Myocyte (in vitro differentiated cells): ENCODE results near the gene BRD1. TPM values are rescaled to one million over a fixed set of nuclear protein-coding genes. Genes with fewer than 3 reads are reported as not detected.

Experiments used
- DNase-seq: peaks from one replicate; pipeline ENCODE4 v3.0.0-alpha.2; 2012; ENCODE audit warnings: low read depth
- total RNA-seq: library from RNA; depleted of rRNA; stranded (reverse); fragments of >200 nt; gene quantifications from 2 replicates; pipeline ENCODE4 v1.2.3, GENCODE V29; 2014

Gene BRD1
- total RNA-seq, 1 donor from 2014 or later, result 21.4 TPM

DNA sequence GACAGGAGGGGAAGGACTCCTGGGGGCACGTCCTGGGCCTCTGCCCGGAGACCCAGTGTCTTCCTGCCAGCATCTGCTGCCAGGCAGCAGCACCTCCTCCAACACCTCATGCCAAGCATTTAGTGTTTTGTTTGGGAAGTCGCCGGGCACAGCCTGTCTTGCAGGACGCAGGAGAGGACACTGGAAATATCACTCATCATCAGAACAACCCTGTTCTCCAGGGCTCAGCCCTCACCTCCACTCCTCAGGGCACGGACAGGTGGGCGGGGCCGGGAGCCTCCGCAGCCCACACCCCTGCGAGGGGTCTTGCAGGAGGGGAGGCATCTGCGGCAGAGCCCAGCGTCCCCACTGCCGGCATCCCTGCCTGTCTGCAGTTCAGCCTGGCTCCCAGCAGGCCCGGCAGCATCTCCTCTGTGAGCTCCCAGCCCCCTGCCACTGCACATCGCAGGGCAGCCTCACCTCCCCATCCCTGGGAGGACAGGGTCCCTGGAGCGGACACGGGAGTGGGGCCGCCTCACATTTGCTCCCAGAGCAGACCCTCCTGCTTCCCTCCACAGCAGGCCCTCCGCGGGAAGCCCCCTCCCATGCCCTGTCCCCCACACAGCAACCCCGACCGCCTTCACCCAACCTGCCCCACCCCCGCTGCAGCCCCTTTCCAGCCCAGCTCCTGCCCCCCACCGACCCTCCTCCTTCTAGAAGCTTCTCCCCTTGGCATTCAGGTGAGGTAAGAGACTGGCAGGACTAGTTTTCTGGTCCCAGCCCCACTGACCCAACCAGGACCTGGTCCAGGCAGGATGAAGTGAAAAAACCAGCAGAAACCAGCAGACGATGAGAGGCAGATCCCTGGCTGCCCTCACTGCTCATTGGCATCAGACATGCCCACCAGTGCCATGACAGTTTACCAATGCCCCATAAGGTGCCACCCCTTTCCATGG, 72.7 kb downstream of the BRD1 start:
- DNase-seq, result no peak

DNA sequence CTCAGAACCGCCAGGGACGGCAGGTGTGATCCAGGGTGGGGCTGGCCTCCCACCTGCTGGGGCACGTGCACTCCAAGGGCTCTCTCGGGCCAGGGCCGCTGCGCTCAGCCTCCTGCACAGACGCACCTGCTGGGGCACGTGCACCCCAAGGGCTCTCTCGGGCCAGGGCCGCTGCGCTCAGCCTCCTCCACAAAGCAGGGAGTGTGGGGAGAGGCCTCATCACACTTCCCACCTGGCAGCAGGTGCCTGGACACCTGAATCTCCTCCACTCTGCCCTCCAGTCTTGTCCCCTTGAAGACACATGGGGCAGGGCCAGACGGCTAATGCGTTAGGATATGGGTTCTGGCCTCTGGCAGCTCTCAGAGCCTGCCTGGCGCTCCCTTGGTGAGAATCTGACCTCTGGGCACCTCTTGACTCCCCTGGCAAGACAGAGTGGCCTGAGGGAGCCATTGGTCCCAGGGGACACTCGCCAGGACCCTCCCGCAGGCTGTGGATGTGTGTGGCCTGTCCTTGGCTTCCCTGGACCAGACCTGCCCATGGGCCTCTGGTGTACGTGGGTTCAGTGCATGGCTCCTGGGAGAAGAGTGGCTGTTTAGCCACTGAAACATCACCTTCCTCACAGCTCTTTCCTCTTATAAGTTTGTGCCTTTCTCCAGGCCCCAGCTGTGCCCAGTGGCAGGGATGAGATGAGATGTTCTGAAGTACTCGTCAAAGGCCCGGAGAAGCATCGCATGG, 73.5 kb downstream of the BRD1 start:
- DNase-seq, result no peak

DNA sequence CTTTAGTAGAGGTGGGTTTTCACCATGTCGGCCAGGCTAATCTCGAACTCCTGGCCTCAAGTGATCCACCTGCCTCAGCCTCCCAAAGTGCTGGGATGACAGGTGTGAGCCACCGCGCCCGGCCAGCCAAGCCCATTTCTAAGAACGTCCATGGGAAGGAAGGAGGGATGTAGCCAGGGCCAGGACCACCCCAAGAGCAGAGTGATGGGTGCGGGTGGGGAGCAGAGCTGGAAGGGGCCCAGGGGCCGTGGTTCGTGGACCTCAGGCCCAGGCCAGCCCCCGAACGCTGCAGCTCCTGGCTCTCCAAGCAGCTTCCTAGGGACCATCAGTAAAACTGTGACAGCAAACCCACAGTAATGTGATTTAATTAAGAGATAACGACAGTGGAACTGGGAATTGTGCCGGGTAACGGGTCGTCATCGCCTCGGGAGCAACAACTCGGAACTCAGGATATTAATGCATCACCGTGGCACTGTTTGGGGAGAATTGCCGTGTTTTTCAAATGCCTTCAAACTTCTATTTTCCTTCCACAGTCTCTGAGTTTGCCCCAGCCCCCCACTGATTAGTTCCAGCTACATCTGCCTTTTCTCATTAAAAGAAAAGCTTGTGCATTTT, 74.3 kb downstream of the BRD1 start:
- no peak for DNase-seq

DNA sequence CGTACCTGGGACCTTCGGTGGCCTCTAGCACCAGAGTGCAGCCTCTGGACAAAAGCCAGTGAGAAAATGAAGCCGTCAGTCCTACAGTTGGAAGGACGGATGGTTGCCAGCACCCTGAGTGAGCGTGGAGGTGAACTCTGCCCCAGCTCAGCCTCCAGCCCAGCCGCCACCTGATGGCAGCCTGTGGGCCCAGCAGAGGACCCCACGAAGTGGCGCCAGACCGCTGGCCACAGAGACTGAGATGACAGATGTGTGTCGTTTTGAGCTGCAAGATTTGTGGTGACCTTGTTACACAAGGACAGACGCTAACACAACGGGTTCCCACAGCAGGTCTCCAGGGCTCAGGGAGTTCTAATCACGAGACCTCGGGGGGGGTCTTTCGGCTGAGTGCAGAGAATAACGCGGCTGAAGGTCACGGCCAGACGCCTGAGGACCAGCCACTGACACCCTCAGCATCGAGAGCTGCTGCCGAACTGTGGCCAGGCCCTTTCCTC, 75.0 kb downstream of the BRD1 start:
- DNase-seq, result no peak

DNA sequence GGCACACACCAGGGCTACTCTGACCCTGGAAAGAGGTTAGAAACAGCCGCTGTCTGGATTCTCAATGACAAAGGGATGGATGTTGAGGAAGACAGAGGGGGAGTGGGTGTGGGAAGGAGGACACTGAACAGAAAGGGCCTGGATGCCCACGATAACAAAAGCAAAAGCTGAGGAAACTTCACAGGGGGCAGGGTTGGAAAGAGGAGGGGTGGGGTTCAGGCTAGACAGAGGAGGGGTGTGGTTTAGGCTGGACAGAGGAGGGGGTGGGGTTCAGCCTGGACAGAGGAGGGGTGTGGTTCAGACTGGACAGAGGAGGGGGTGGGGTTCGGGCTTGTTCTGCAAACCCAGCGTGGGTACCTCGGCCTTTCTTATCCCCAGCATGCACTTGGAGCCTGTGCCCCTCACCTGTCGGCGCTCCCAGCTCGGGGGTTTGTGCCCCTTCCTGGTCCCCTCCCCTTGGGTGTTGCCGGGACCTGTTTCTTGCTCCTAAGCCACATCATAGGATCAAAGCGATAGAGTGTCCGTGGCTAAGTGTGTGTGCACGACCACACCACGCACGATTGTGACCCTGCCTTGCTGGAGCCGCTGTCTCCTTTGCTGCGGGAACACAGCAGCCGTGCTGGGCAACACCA, 75.6 kb downstream of the BRD1 start:
- no peak for DNase-seq

DNA sequence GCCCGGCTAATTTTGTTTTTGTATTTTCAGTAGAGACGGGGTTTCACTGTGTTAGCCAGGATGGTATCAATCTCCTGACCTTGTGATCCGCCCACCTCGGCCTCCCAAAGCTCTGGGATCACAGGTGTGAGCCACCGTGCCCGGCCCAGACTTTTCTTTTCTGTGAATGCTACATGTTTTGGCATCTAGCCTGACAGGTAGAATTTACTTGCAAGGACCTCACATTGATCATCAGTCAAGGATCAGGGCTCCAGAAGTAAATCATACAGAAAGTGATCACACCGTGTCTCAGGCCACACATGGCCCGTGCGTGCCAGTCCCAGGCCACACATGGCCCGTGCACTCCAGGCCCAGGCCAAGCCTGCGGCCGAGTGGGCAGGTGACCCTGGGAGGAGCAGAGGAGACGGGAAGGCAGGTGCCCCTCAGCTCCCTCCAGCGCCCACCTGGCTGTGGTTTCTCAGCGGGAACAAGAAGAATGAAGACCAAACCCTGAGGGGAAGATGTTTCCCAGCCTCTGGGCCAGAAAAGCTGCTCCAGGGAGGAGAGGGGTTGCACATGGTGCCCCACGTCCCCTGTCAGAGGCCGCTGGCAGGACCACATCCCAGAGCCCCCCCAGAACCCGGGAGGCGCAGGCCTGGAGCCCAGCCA, 76.2 kb downstream of the BRD1 start:
- DNase-seq, result no peak

DNA sequence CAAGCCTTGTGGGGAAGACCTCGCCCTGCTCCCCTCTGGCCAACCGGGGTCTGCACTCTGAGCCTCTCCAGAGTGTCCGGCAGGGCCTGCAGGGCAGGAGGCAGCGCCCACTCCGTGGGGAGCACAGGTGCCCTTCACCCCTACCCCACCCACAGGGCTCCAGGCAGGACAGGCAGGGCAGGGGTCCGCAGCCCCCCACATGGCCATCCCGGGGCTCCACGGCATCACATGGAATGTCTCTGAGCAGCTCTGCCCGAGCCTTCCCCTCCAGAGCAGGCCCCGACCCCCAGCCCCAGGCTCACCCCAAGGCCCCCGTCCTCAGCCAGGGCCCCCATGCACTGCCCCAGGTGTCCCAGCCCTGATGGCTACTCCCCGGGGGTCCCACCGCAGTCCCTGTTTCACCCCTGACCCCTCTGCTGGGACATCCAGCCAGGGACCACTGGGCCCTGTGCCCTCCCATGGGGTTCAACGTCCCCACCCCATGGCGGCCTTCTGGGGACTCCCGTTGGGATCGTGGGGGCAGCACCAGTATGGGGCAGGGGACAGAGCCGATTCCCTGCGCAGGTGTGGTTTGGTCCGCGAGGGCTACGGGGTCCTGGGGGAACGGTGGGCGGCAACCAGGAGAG, 77.7 kb downstream of the BRD1 start:
- DNase-seq, result no peak

DNA sequence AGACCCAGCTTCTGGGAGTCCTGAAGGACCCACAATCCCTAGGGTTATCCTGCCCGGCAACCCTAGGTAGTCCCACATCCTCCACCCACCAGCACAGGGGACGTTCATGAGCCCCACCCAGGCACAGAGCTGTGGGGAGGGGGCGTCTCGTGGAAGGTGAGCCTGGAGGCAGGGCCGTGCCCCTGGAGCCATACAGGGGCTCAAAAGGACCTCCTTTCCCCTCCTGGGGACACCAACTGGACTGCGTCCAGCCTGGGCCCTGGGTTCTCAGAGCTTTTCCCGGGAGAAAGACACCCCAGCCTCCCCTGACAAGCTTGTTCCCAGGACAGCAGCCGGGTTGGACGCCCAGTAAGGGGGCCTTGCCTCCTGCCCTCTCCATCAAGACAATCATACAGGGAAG, 78.4 kb downstream of the BRD1 start:
- no peak for DNase-seq

DNA sequence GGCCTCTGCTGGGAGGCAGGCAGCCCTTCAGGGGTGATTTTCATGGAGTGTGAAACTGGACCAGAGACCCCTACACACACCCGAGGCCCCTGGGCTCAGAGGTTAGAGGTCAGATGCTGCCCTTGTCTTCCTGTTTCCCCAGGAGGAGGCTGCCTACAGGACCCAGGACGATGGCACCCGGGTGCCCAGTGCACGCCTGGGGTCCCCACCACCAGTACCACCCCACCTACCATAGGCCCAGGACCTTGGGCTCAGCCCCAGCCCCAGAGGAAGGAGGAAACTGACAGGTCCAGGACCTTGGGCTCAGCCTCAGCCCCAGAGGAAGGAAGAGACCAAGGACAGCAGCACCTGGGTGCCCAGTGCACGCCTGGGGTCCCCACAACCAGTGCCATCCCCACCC, 79.2 kb downstream of the BRD1 start:
- no peak for DNase-seq

DNA sequence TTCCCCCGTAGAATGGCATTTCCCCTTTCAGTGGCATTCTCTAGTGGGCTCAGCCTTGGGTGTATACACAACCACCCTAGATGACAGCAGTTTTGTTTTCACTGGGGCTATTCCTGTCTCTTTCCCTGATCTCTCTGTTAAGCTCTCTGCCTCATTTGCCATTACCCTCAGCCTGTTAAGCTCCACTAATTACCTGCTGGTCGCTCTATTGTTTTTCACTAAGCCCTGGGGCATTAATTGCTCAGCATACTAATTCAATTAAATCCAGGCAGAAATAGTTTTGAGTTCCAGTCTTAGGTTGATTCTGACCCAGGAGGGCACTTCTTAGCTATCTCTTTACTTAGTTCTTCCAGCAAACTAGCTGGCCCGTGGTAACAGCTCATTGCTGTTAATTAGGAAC, 80.0 kb downstream of the BRD1 start:
- DNase-seq, result no peak

DNA sequence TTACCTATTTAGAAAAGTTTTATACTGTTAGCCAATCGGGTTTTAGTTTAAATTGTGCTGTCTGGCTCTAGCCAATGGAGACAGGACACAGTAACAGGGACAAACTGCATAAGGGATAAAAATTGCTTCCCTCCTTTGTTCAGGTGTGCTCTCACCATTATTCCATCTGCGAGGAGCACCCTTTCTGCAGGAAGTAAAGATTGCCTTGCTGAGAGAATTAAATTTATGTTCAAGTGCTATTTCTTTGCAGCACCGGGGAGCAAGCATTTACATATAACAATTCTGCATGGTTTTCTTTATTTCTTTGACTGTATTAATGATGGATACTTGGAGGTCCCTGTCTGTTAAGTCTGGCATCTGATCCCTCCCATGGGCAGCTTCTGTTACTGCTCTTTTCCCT, 80.5 kb downstream of the BRD1 start:
- no peak for DNase-seq

DNA sequence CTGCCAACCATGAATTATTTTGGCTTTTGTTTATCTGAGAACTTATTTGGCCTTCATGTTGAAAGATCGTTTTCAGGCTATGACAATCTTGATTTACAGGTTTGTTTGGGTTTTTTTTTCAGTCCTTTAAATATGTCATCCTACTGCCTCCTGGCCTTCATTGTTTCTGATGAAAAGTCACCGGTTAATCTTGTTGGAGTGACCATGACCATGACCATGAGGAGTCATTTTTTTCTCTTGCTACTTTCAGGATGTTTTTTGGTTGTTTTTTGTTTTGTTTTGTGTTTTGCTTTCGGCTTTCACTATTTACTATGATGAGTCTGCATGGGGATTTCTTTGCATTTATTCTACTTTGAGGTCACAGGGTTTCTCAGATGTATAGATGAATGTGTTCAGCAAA, 81.6 kb downstream of the BRD1 start:
- DNase-seq, result no peak

DNA sequence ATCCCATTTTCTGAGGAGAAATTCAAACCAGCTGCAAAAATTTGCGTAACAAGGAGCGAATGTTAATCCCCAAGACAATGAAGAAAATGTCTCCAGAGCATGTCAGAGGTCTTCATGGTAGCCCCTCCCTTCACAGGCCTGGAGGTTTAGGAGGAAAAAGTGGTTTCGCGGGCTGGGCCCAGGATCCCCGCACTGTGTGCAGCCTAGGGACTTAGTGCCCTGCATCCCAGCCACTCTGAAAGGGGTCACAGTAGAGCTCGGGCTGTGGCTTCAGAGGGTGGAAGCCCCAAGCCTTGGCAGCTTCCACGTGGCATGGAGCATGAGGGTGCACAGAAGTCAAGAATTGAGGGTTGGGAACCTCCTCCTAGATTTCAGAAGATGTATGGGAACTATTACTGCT, 87.4 kb downstream of the BRD1 start:
- DNase-seq, result no peak

DNA sequence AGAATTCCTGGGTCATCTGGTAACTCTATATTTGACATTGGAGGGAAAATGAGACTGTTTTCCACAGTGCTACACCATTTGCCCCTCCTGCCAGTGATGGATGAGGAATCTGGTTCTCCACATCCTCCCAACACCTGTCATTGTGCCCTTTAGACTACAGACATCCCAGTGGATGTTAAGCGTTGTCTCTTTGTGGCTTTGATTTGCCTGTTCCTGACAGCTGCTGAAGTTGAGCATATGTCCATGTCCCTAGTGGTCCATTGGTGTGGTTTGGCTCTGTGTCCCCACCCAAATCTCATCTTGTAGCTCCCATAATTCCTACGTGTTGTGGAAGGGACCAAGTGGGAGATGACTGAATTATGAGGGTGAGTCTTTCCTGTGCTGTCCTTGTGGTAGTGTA, 88.5 kb downstream of the BRD1 start:
- peak; percentile 93 for DNase-seq

DNA sequence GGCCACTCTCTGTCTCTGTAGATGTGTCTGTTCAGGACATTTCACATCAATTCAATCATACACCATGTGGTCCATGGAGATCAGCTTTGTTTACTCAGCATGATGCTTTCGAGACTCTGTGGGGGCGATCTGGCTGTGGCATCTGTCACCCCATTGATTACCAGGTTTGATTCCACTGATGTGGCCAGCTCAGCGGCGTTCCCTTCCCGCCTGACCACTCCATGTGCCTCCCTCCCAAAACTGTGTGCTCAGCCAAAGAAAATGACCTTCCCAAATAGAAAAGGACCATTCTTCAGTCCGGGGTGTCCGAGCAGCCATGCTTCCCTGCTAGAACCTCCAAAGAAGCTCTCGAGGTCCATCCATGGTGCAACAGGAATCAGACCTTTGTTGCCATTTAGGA, 89.1 kb downstream of the BRD1 start:
- DNase-seq, result no peak

DNA sequence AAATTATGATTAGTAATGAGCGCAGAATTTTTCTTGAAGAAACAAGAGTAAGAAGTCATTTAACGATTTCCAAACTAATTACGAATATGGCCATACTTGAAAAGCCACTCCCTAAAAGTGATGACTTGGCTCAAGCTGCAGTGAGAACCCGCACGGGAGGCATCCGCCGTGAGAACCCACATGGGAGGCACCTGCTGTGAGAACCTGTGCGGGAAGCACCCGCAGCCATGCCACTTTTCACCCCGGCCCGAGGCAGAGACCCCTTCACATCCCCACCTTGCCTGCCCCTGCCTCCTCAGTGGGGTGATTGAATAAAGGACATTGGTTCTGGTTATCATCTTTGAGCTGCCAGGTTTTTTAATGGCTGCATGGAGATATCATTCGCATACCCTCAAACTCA, 89.7 kb downstream of the BRD1 start:
- no peak for DNase-seq

DNA sequence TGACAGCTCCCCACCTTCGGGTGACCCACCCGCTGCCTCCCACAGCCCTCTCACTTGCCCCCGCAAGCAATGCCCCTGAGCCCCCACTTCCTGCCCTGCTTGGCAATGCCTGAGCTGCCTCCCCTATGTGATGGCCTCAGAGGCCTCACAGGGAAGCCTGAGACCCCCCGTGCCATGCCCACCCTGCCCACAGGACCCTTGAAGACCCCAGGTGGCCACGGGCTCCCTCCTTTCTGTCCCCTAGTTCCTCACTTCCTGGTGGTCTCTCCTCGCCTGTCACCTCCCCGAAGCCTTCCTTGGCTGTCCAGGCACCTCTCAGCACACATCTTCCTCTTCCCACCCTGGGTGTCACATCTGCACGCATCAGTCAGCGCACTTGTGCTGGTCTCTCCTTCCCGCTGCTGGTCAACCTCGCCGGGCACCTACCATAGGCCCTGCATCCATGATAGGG, 90.5 kb downstream of the BRD1 start:
- DNase-seq, result no peak

DNA sequence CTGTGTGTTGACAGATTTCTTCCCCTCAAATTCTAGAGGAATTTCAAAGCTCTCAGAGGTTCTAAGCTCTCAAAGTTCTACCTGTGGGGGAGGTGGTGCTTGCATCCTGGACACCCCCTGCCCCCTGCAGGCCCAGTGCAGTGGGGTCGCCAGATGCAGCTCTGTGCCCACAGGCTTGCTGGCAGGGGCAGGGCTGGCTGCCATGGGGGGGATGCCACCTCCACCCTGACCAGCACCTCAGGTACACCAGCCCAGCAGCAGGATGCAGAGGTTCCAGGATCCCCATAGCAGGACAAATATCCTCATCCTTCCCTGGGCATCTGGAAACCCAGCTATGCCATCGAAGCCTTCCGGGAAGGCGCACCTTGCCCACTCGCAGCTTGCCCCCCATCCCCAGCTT, 91.1 kb downstream of the BRD1 start:
- no peak for DNase-seq

DNA sequence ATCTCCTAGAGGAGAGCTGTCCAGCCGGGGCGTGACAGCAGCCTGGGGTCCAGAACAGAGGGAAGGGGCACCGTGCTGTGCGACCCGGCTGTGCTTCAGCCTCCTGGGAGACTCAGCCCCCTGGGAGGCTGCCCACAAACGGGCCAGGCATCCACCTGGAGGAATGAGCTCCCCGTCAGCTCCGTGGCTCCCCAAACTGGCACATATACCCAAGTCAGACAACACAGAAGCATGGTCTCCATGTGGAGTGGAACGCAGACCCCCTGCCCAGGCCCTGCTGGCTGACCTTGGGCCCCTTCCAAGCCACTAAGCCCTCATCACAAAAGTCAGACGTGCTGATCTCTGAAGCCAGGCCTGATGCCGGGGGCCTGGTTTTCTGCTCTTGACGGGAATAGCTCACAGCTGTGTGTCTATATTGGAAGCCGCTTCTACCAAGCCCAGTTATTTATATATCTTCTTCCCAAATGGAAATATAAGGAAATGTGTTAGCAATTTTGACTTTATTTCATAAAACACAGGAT, 91.7 kb downstream of the BRD1 start:
- DNase-seq, result peak; percentile 71

DNA sequence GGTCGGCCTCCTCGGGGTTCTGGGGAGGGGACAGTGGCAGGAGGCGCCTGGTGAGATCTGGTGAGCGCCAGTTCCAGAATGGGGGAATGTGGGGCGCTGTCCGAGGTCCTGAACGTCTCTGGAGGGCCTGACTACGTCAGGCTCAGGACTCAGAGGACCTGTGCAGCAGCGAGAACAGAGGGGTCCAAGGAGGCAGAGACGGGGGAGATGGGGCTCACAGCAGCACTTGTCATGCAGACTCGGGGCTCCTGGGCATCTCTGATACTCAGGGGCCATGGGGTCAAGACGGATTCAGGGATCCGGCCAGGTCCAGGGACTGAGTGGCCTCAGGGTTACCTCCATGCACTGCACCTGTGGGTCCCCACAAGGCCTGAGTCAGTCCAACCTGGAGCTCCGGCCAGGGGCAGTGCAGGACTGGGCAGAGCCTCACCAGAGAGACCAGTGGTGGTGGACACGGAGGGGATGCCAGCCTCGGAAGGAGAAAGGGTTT, 92.2 kb downstream of the BRD1 start:
- peak; percentile 38 for DNase-seq
